Measurements from ENCODE around the gene METTL16.
"Not testable (repeated sequence)": the region's sequence is repeated elsewhere in the genome, so short reads cannot be mapped to it uniquely, and the experiment has no call there.

Gene METTL16

DNA sequence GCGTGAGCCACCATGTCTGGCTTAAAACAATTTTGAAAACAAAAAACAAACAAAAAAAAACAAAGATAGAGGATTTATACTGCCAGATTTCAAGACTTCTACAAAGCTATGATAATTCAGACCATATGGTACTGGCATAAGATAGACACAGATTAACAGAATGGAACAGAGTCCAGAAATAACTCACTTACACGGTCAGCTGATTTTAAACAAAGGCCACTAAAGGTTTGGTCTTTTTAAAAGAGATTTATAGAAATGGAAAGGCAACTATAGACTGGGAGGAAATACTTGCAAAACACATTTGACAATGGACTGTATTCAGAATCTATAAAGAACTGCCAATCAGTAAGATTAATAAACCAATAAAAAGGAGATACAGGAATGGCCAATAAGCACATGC, 62.2 kb downstream of the METTL16 start:
- DNase-seq, result no peak

DNA sequence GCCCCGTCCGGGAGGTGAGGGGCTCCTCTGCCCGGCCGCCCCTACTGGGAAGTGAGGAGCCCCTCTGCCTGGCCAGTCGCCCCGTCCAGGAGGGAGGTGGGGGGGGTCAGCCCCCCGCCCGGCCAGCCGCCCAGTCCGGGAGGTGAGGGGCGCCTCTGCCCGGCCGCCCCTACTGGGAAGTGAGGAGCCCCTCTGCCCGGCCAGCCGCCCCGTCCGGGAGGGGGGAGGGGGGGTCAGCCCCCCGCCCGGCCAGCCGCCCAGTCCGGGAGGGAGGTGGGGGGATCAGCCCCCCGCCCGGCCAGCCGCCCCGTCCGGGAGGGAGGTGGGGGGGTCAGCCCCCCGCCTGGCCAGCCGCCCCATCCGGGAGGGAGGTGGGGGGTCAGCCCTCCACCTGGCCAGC, 64.2 kb downstream of the METTL16 start:
- DNase-seq, result not testable (repeated sequence)

GRCh38 chr17:2445638-2446037, 66.0 kb downstream of the METTL16 start:
- no peak for DNase-seq

DNA sequence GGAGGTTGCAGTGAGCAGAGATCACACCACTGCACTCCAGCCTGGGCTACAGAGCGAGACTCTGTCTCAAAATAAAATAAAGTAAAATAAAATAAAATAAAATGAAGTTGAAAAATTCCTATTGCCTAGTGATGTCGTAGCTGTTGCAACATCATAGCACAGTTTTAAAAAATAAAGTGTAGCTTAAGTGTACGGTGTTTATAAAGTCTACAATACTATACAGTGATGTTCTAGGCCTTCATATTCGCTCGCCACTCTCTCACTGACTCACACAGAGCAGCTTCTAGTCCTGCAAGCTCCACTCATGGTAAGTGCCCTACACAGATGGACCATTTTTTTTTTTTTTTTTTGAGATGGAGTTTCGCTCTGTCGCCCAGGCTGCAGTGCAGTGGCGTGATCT, 67.3 kb downstream of the METTL16 start:
- DNase-seq, result no peak

DNA sequence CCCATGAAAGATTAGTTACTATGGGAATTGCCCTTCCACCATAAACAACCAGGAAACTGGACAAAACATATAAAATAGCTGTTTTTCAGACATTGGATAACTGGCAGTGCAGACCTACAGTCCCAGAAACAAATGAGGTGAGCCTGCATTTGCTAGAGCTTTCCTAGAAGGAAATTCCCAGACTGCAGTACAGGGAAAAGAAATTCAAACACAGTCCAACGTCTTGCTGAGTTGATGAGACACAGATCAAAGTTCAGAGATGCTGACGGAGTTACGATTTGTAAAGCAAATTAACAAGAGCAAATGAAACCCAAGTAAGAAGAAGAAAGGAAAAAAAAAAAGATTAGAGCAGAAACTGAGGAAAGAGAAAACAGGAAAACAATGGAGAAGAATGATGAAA, 69.5 kb downstream of the METTL16 start:
- DNase-seq, result no peak

DNA sequence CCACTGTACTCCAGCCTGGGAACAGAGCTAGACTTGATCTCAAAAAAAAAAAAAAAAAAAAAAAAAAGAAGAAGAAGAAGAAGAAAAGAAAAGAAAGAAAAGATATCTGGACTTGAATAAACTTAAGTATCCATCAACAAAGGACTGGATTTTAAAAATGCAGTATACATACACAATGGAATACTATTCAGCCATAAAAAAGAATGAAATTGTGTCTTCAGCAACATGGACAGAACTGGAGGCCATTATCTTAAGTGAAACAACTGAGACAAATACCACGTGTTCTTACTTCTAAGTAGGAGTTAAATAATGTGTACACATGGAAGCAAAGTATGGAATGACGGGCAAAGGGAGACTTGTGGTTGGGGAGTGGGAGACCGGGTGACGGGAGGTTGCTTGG, 70.8 kb downstream of the METTL16 start:
- no peak for DNase-seq

- DNase-seq, result not testable (repeated sequence)
Observed at GRCh38 chr17:2439997-2440396, 71.7 kb downstream of the METTL16 start.

GRCh38 chr17:2438823-2439222, 72.9 kb downstream of the METTL16 start:
- DNase-seq, result no peak

DNA sequence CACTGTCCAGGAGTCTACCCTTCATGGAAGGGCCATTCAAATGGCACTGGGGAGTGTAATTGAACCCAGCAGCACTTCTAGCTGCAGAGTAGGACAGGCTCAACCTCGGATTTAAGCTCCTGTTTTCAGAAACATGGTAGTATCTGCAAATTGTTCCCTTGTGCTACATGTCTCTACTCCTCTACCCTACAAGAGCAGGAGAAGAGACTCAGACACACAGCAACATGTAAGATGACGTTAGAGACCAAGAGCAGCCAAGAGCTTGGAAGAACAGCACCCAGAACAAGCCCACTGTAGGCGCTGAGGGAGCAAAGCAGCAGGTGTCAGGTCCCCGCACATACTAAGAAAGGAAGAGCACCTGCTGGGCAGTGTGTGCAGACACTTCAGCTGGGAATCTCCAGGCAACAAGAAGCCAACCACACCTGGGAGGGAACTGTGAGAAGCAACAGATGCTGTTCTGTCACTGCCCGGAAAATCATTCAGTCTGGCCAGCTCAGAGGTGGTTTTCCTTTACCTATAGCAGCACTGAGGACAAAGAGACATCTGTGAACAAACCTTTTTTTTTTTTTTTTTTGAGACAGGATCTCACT, 75.3 kb downstream of the METTL16 start:
- no peak for DNase-seq

DNA sequence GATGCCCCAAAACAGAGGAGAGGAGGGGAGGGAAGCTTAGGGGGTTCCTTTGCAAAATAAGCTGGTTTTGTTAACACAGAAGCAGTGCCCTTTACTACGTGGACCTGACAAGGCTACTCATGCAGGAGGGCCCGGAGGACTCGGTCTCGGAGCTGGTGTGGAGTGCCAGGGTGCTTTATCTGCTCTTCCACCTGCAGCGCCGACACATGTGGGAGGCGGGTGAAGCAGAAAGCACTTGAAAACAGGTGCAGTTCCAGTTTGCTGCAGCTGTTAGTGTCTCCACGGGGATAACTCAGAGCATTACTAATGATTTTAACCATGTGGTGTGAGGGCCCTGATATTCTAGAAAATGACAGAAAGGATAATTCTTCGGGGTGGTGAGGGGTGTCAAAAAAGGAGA, 75.8 kb downstream of the METTL16 start:
- DNase-seq, result no peak

DNA sequence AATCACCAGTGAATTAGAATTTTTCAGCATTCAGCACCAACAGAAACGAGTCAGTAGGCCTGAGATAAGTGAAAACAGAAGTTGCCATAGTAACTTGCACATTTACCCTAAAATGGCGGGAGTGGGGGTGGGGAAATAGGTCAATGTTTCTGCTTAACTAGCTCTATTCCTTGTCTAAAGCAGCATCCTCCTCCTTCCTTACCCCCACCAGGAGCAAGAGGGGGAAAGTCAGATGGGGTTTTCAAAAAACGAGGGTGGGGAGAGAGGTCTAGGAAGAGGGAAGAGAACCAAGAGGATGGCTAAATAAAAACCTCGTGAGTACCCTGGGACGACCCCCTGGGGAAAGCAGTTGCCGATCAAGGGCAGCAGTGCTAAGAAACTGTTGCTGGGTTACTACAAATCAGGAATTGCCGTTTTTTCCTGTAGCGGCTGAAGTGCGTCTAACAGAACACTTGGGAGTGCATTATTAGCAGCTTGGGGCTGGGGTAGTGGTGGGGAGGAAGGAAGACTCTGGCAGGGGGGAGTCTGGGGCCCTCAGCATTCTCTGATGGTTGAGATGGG, 76.4 kb downstream of the METTL16 start:
- DNase-seq, result no peak

DNA sequence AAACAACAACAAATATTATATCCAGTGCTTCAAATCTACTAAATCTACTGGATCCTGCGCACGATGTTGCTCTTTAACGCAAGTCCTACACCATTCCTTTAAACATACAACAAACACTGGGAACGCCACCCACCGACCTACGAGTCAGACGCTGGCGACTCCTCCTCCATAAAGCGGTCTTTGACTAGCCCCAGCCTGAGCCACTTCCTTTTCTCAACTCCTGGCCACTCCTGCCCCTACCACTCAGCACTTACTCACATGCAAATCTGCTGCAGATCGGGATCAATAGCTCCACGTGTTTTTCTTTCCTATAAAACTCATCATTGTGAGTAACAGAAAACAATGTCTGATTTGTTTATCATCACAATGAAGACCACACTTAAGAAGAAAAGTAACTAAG, 78.0 kb downstream of the METTL16 start:
- no peak for DNase-seq

GRCh38 chr17:2427910-2428309, 83.8 kb downstream of the METTL16 start:
- DNase-seq, result no peak

GRCh38 chr17:2427215-2427614, 84.5 kb downstream of the METTL16 start:
- no peak for DNase-seq

DNA sequence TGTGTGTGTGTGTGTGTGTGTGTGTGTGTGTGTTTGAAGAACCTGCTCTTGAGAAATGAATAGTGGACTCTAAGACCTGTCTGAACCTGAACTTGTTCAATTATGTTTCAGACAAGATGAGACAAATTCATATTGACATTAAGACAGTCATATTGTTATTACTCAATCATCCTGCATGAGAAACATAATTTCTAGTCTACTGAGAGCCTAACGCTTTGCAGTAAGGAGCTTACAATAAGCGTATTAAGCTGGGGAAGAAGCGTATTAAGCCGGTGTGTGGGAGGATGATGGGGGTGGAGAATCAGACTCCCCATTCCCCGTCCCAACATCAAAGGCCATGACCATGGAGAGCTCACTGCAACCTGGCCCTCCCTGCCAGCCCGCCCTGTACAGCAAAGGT, 88.4 kb downstream of the METTL16 start:
- no peak for DNase-seq

GRCh38 chr17:2421315-2422147, 90.2 kb downstream of the METTL16 start:
- DNase-seq, result no peak

DNA sequence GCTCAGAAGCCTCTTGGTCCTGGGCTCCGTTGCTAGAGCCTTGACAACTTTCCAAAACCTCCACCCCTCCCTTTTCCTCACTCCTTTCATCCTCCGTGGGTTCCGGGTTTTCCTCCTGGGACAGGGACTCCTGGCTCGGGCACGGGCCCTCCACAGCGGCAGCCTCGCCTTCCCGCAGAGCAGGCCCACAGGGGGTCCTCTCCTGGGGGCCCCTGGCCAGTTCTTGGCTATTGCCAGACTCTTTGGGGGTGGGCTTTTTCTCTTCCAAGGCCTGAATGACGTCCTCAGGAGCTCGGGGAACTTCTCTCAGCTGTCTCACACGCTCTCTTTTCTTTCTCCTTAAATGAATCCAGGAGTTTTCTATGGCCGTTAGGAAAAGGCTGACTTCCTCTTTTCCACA, 91.5 kb downstream of the METTL16 start:
- DNase-seq, result no peak

DNA sequence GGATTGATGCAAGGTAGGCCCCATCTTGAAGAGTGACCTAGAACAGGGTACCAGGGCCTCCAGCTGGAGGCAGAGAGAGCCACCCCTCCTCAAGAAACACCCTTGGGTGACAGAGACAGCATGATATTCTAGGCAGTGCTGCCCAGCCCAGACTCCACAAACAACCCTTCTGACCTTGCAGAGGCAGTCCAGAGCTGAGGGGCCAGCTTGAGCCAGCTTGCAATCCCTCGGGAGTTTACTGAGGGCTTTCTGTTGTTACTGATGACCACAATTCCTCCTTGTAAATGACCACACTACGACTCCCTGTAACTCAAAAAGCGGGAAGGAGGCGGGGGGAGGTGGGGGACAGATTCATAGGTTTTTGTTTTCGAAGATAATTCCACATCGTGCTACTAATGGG, 92.2 kb downstream of the METTL16 start:
- DNase-seq, result no peak

DNA sequence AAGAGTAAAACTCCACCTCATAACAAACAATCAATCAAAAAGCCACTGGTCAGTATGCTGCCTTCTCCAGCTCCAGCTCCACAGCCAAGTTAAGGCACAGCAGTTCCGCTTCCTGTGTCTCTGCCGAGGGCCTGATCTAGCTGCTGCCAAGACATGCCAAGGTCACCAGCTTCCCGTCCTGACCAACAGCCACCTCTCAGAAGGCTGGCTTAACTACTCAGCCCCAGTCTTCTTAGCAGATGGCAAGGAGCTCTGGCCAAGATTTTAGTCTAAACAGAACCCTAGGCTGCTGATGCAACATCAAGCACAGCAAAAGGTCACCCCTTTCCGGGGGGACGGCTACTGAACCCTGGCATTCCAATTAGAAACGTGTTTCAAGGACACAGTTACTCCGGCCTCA, 93.1 kb downstream of the METTL16 start:
- DNase-seq, result no peak

DNA sequence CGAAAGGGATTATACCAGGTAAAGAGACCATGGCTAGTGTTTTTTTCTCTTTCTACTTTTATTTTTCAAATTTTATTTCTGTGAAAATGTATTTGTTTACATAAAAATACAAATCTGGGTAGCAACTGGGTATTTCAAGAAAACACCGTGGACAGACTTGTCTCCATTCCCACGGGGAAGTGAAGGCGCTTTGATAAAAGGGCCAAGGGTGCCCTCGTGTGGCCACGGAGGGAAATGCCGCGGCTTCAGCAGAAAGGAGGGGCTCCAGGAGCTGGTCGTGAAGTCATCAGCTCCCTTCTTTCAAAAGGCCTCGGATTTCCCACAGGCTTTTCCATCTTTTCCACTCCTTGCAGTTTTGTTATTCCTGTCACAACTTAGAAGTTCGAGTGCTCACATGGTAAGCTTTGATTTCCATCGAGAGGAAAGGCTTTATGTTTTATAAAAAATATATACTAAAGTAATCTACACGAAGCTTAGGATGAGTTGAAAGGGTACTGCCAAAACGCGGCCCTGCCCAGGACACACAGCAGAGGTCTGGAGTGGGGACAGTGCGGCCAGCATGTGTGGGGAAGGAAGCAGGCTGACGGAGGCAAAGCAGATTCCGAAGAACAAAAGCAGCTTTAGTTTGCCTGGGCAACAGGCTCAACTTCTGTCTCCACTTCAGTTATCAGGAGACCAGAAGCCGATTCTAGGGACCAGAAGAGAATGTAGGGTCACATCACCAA, 95.5 kb downstream of the METTL16 start:
- peak; percentile 88 for DNase-seq

DNA sequence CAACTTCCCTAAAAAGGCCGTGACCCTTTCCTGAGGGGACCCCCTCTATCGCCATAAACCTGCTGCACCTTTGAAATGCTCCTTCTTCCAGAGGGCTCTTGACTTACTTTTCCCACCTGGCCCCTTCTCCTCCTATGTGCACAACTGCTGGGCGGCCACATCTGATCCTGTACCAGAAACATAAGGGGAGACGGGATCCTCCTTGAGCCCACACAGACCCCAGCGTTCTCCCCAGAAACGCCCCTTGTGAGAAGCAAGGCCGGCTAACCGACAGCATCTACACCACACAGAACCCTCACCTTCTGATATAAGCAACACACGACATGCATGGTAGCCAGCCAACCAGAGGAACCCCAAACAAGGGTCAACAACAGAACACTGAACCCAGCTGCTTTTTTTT, 96.6 kb downstream of the METTL16 start:
- DNase-seq, result no peak

- no peak for DNase-seq
Observed at GRCh38 chr17:2414446-2415064, 97.1 kb downstream of the METTL16 start.

DNA sequence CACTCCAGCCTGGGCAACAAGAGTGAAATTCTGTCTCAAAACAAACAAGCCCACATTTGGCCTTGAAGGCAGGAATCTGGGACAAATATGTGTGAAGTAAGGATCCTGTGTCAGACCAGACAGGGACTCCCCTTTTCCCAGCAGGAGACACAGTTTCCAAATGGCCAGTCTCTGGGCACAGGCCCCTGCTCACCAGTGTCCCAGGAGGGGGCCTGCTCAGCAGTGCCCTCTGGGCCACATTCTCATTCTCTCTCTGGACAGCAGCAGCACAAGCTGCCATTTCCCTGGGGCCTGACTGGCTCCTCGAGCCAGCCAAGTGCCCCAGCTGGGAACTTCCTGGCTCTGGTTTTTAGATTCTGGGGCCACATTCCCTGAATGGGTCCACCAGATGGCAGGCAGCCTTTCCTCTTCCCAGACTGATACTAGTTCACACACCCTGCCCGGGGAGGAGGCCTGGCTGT, 99.1 kb downstream of the METTL16 start:
- DNase-seq, result no peak
